ENCODE results near the gene PPP2R5C.
"Not testable (repeated sequence)": the region's sequence is repeated elsewhere in the genome, so short reads cannot be mapped to it uniquely, and the experiment has no call there.

The PPP2R5C gene

GRCh38 chr14:101966742-101967141 is 205.2 kb downstream of the PPP2R5C start:
- DNase-seq (ENCODE audit: low spot score): no peak

GRCh38 chr14:101968186-101968585 is 206.7 kb downstream of the PPP2R5C start:
- no peak for DNase-seq (ENCODE audit: low spot score)

- DNase-seq (ENCODE audit: low spot score): no peak
Observed at GRCh38 chr14:101969481-101969880, 208.0 kb downstream of the PPP2R5C start.

- DNase-seq (ENCODE audit: low spot score): no peak
Observed at GRCh38 chr14:101970830-101971400, 209.4 kb downstream of the PPP2R5C start.

GRCh38 chr14:101971458-101971857 is 209.9 kb downstream of the PPP2R5C start:
- DNase-seq (ENCODE audit: low spot score): not testable (repeated sequence)

- DNase-seq (ENCODE audit: low spot score): peak; percentile 77
Observed at GRCh38 chr14:101972126-101972866, 210.8 kb downstream of the PPP2R5C start.

- no peak for DNase-seq (ENCODE audit: low spot score)
Observed at GRCh38 chr14:101973356-101973755, 211.8 kb downstream of the PPP2R5C start.

- DNase-seq (ENCODE audit: low spot score): no peak
Observed at GRCh38 chr14:101975231-101975630, 213.7 kb downstream of the PPP2R5C start.

Measured in left forelimb (tissue), 1 donor.